ENCODE data around the gene FMN1. TPM values are rescaled to one million over a fixed set of nuclear protein-coding genes. Genes with fewer than 3 reads are reported as not detected.

FMN1 gene
- polyA plus RNA-seq, 3 donors: 0.28 to 3.7 (median 0.34) TPM

DNA sequence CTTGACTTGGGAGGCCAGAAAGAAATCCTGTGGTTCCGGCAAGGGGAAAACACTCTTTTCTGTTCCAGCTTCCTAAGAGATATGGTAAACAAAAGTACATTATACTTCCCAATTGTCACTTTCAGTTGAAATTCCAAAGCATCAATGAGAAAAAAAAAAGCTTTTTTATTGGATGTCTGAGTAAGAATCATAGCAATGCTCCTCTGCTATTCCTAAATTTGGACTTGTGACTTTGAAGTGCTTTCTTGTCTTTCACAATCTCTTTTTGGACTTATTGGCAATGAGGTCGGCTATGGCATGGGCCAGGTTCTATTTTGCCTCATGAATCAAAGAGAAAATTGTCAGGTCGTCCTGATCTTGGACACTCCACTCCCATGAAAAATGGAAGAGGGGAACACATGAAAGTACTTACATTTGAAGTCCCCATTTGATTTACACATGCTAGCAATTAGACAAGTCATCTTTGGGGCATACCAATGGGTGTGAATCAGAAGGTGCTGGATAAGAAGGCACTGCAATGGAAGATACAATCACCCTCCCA lies 306.2 kb downstream of the FMN1 start:
- Histone ChIP-seq H3K9ac (ENCODE audit: insufficient read depth, low read length, poor library complexity, severe bottlenecking) (no peak overlapping the region), H3K4me2 (replicated peaks; ENCODE audit: extremely low read depth, low read length, poor library complexity, severe bottlenecking) (no peak overlapping the region), H2AFZ (ENCODE audit: insufficient read depth, low read depth, low read length, poor library complexity, severe bottlenecking) (no peak overlapping the region), H3K4me1 (ENCODE audit: control insufficient read depth in 1 of 2, insufficient read depth in 2 of 2, low read length in 2 of 2) (no peaks in the 10 kb centered on the region), H4K20me1 (ENCODE audit: insufficient read depth, low read length) (no peaks in the 10 kb centered on the region), H3K79me2 (ENCODE audit: insufficient read depth, low read length) (no peaks in the 10 kb centered on the region), H3K27me3 (ENCODE audit: control insufficient read depth in 2 of 2, insufficient read depth in 2 of 2, low read length in 2 of 2) (no peaks in the 10 kb centered on the region), H3K9me3 (replicated peaks in 1 of 2; ENCODE audit: control insufficient read depth in 1 of 2, insufficient read depth in 1 of 2, low read length in 2 of 2) (no peaks in the 10 kb centered on the region), H3K27ac (ENCODE audit: low read depth in 1 of 2, low read length in 2 of 2) (no peak overlapping the region), H3K36me3 (replicated peaks in 1 of 2; ENCODE audit: control insufficient read depth in 1 of 2, insufficient read depth in 2 of 2, low read length in 2 of 2) (peaks cover 0 to 23% of the 10 kb centered on the region in 2 donors), H3K4me3 (replicated peaks in 1 of 3; ENCODE audit: low read depth in 2 of 3, low read length in 3 of 3) (no peak overlapping the region)
- Mint-ChIP-seq H3K36me3 (peaks cover 0 to 16% of the 10 kb centered on the region in 2 donors), H3K9me3 (peaks cover 0 to 6% (median 2%) of the 10 kb centered on the region in 7 donors), H3K4me1 (no peaks in the 10 kb centered on the region), H3K4me3 (no peak overlapping the region), H3K27ac (no peak overlapping the region), H3K27me3 (ENCODE audit: low read depth in 3 of 3) (peaks cover 0 to 2% (median 1%) of the 10 kb centered on the region in 3 donors)
- intact Hi-C loops (cut with micrococcal nuclease): no loop called here
- no peak for DNase-seq
- no CpG with 5 or more reads among the region's 3 CpGs for WGBS (ENCODE audit: insufficient coverage)
- TF ChIP-seq, protein P1, sequence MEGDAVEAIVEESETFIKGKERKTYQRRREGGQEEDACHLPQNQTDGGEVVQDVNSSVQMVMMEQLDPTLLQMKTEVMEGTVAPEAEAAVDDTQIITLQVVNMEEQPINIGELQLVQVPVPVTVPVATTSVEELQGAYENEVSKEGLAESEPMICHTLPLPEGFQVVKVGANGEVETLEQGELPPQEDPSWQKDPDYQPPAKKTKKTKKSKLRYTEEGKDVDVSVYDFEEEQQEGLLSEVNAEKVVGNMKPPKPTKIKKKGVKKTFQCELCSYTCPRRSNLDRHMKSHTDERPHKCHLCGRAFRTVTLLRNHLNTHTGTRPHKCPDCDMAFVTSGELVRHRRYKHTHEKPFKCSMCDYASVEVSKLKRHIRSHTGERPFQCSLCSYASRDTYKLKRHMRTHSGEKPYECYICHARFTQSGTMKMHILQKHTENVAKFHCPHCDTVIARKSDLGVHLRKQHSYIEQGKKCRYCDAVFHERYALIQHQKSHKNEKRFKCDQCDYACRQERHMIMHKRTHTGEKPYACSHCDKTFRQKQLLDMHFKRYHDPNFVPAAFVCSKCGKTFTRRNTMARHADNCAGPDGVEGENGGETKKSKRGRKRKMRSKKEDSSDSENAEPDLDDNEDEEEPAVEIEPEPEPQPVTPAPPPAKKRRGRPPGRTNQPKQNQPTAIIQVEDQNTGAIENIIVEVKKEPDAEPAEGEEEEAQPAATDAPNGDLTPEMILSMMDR (IDR thresholded peaks at IDR 0.05): no peak

DNA sequence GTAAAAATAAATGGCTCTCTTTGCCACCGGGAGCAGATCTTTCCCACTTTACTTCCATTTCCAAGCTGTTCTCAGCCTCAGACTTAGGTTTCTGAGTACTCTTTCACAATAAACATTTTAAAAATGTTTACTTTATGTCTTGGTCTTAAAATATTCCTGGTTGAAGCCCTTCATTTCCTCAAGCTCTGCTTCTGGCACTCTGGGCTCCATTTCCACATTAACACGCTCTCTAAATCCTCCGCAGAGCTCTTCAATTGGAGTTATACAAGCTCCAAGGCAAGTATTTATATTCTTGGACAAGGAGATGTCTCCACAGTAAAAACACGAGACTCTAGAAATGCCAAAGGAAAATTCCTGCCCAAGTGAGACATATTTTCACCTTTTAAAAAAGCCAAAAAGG lies 307.4 kb downstream of the FMN1 start:
- no peaks in the 10 kb centered on the region for H3K9me3 ChIP-seq (replicated peaks in 1 of 2; ENCODE audit: control insufficient read depth in 1 of 2, insufficient read depth in 1 of 2, low read length in 2 of 2)
- H3K36me3 ChIP-seq (replicated peaks in 1 of 2; ENCODE audit: control insufficient read depth in 1 of 2, insufficient read depth in 2 of 2, low read length in 2 of 2): peaks cover 0 to 23% of the 10 kb centered on the region in 2 donors
- H4K20me1 ChIP-seq (ENCODE audit: insufficient read depth, low read length): no peaks in the 10 kb centered on the region
- no peak overlapping the region for H3K4me3 ChIP-seq (replicated peaks in 1 of 3; ENCODE audit: low read depth in 2 of 3, low read length in 3 of 3)
- intact Hi-C loops (cut with micrococcal nuclease): no loop called here
- Mint-ChIP-seq H3K4me1 (no peaks in the 10 kb centered on the region), H3K9me3 (peaks cover 0 to 6% (median 2%) of the 10 kb centered on the region in 7 donors), H3K27ac (peak overlapping the region in 1 of 7 donors; percentile 26), H3K27me3 (ENCODE audit: low read depth in 3 of 3) (peaks cover 0 to 2% (median 1%) of the 10 kb centered on the region in 3 donors), H3K36me3 (peaks cover 0 to 20% of the 10 kb centered on the region in 2 donors), H3K4me3 (no peak overlapping the region)
- H3K4me1 ChIP-seq (ENCODE audit: control insufficient read depth in 1 of 2, insufficient read depth in 2 of 2, low read length in 2 of 2): no peaks in the 10 kb centered on the region
- no peak overlapping the region for H2AFZ ChIP-seq (ENCODE audit: insufficient read depth, low read depth, low read length, poor library complexity, severe bottlenecking)
- H3K4me2 ChIP-seq (replicated peaks; ENCODE audit: extremely low read depth, low read length, poor library complexity, severe bottlenecking): no peak overlapping the region
- TF ChIP-seq, protein P1 (IDR thresholded peaks at IDR 0.05): no peak
- no peak overlapping the region for H3K27ac ChIP-seq (ENCODE audit: low read depth in 1 of 2, low read length in 2 of 2)
- DNase-seq: no peak
- 100% methylated on average over 2 of the region's 4 CpGs for WGBS (ENCODE audit: insufficient coverage)
- no peak overlapping the region for H3K9ac ChIP-seq (ENCODE audit: insufficient read depth, low read length, poor library complexity, severe bottlenecking)
- H3K79me2 ChIP-seq (ENCODE audit: insufficient read depth, low read length): no peaks in the 10 kb centered on the region
- H3K27me3 ChIP-seq (ENCODE audit: control insufficient read depth in 2 of 2, insufficient read depth in 2 of 2, low read length in 2 of 2): no peaks in the 10 kb centered on the region
